HL-60 (cell line): ENCODE data around the gene BPNT1.

Experiments
- DNase-seq, 2 experiments: peaks; one replicate each; pipeline ENCODE4 v3.0.0-alpha.2; 2010 to 2020; ENCODE audit warnings: low read depth in 1 of 2, low spot score in 1 of 2
- H3K27ac ChIP-seq: fragments of 250-450 bp; sonication (Bioruptor Pico); replicated peaks from 2 replicates; pipeline ENCODE4 v1.5.1; 2020; ENCODE audit warnings: mild to moderate bottlenecking, moderate library complexity
- H3K27me3 ChIP-seq: fragments of 250-450 bp; sonication (Bioruptor Pico); 2 replicates; pipeline ENCODE4 v1.5.1; 2021; ENCODE audit warnings: mild to moderate bottlenecking, moderate library complexity; ENCODE audit not compliant: insufficient read depth, poor library complexity, severe bottlenecking
- H3K4me3 ChIP-seq: replicated peaks from 2 replicates; pipeline ENCODE4 v1.5.1; 2011; ENCODE audit warnings: mild to moderate bottlenecking, control low read depth, low read length; ENCODE audit not compliant: insufficient read depth
- CTCF ChIP-seq: IDR thresholded peaks from one replicate; pipeline ENCODE4 v1.5.1; 2011; ENCODE audit warnings: low read length, control low read depth, inconsistent platforms; ENCODE audit not compliant: insufficient read depth
- GABPA ChIP-seq: IDR thresholded peaks from 2 replicates; pipeline ENCODE4 v1.6.1; 2012; ENCODE audit warnings: low read depth
- POLR2AphosphoS5 ChIP-seq: IDR thresholded peaks from 2 replicates; pipeline ENCODE4 v1.6.1; 2012; ENCODE audit warnings: low read depth
- REST ChIP-seq: IDR thresholded peaks from 2 replicates; pipeline ENCODE4 v1.6.1; 2012; ENCODE audit warnings: low read depth; ENCODE audit not compliant: insufficient replicate concordance
- SPI1 ChIP-seq: IDR thresholded peaks from 2 replicates; pipeline ENCODE4 v1.6.1; 2012; ENCODE audit warnings: low read depth, mild to moderate bottlenecking, borderline replicate concordance

The BPNT1 gene

GRCh38 chr1:220044678-220045355 is 44.8 kb downstream of the BPNT1 start:
- Histone ChIP-seq H3K27ac (peak overlapping the region; percentile 85), H3K27me3 (no peaks in the 10 kb centered on the region), H3K4me3 (peak overlapping the region; percentile 100)
- TF ChIP-seq SPI1 = no peak
- no peak for TF ChIP-seq POLR2AphosphoS5
- TF ChIP-seq REST = no peak
- TF ChIP-seq GABPA = no peak
- no peak for TF ChIP-seq CTCF
- peak in 1 of 2 experiments; percentile 56 for DNase-seq

- TF ChIP-seq CTCF (no peak), REST (no peak), POLR2AphosphoS5 (no peak), SPI1 (no peak), GABPA (no peak)
- Histone ChIP-seq H3K27me3 (no peaks in the 10 kb centered on the region), H3K4me3 (no peak overlapping the region), H3K27ac (no peak overlapping the region)
- DNase-seq = no peak
Measured at GRCh38 chr1:220043646-220044045, 45.9 kb downstream of the BPNT1 start.

GRCh38 chr1:220040028-220040596 is 49.5 kb downstream of the BPNT1 start:
- Histone ChIP-seq H3K27ac (no peak overlapping the region), H3K4me3 (no peak overlapping the region), H3K27me3 (no peaks in the 10 kb centered on the region)
- no peak for DNase-seq
- TF ChIP-seq POLR2AphosphoS5 (no peak), SPI1 (no peak), CTCF (no peak), GABPA (no peak), REST (no peak)
